ENCODE data around the gene SCYL1.
A peak's percentile ranks its signal among the peaks of the same experiment; 100 is the strongest.

The SCYL1 gene

DNA sequence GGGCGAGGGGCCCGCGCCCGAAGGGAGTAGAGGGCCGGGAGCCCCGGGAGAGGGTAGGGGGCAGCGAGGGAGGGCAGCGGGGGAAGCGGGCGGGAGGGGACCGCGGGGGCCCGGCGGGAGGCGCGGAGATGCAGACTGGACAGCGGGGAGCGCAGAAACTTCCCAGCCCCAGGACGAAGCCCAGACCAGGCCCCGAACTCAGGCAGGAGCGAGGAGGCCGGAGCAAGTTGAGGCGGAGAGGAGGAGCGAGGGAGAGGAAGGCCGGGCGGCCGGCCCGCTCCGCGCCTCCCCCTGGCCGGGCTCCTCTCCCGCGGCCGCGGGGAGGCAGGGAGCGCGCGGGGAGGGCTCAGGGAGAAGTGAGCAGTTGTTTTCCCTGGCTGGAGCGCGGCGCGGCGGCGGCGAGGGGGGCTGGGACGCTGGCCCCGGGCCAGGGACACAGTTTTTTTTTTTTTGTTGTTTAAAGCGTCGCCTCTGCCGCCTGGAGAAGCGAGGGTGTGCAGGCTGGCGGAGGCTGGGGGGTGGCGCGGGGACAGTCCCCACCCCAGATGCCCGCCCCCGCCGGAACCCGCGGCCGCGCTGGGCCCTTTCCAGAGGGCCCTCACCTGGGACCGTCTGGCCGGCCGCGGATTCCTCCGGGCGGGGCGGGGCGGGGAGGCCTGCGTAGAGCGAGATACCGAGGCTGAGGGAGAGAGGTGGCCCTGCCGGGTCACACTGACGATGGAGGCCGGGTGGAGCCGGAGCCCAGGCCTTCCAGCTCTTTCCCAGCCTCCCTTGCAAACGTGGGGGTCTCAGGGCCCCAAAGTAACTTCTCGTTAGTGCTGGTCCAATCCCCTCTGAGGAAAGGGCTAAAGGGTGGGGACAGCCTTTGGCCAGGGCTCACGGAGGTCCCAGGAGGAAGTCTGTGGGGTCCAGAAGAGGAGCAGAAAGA is 33.4 kb downstream of the SCYL1 start, which contains the start of gene LTBP3:
Gene LTBP3, minus strand, starts transcription at position 358 of the 928 bp plus-strand sequence. CDS start 400 bp downstream, outside the sequence.
- H3K27me3 ChIP-seq, result peaks cover 95% of the 10 kb centered on the region
- H3K27ac ChIP-seq, result no peak within 1 kb of the TSS
- no peaks in the 10 kb centered on the region for H3K9me3 ChIP-seq
- TF ChIP-seq, protein P1, sequence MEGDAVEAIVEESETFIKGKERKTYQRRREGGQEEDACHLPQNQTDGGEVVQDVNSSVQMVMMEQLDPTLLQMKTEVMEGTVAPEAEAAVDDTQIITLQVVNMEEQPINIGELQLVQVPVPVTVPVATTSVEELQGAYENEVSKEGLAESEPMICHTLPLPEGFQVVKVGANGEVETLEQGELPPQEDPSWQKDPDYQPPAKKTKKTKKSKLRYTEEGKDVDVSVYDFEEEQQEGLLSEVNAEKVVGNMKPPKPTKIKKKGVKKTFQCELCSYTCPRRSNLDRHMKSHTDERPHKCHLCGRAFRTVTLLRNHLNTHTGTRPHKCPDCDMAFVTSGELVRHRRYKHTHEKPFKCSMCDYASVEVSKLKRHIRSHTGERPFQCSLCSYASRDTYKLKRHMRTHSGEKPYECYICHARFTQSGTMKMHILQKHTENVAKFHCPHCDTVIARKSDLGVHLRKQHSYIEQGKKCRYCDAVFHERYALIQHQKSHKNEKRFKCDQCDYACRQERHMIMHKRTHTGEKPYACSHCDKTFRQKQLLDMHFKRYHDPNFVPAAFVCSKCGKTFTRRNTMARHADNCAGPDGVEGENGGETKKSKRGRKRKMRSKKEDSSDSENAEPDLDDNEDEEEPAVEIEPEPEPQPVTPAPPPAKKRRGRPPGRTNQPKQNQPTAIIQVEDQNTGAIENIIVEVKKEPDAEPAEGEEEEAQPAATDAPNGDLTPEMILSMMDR (IDR thresholded peaks at IDR 0.05), result no peak
- peaks cover 4 to 14% of the 10 kb centered on the region in 2 experiments for H3K4me1 ChIP-seq (ENCODE audit: control insufficient read depth in 1 of 2, insufficient read depth in 1 of 2, low read depth in 1 of 2, low read length in 1 of 2)
- no peaks in the 10 kb centered on the region for H3K36me3 ChIP-seq
- H3K4me3 ChIP-seq (ENCODE audit: low read depth in 1 of 2, low read length in 1 of 2), result peak within 1 kb of the TSS; percentile 25 to 59

DNA sequence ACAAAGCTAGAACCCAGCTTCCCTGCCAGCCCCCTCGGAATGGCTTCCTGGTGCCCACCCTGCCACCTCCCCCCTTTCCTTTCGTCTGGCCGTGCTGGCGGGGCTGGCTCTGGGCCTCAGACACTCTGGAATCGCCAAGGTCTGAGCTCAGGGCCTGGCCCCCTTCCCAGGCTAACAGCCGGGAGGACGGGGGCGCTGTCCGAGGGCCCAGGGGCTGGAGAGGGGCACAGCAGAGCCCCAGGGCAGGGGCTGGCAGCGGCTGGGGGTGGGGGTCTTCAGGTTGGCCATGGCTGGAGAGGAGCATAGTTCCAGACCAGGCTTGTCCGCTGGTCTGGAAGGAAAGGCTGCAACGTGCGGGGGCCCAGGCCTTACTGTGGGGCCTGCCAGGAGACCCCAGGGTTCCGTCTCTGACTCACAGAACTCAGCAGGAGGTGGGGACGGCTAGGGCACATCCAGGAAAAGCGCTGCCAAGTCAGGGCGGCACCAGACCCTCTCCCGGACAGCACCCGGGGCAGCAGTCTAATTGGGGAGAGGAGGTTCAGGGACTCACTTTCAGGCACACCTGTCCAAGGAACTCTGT is 34.1 kb downstream of the SCYL1 start:
- Histone ChIP-seq H3K27me3 (peaks cover 88% of the 10 kb centered on the region), H3K36me3 (no peaks in the 10 kb centered on the region), H3K9me3 (no peaks in the 10 kb centered on the region), H3K4me1 (ENCODE audit: control insufficient read depth in 1 of 2, insufficient read depth in 1 of 2, low read depth in 1 of 2, low read length in 1 of 2) (peaks cover 4 to 14% of the 10 kb centered on the region in 2 experiments), H3K4me3 (ENCODE audit: low read depth in 1 of 2, low read length in 1 of 2) (peak overlapping the region; percentile 17 to 59), H3K27ac (no peak overlapping the region)
- TF ChIP-seq, protein P1 (IDR thresholded peaks at IDR 0.05), result no peak

DNA sequence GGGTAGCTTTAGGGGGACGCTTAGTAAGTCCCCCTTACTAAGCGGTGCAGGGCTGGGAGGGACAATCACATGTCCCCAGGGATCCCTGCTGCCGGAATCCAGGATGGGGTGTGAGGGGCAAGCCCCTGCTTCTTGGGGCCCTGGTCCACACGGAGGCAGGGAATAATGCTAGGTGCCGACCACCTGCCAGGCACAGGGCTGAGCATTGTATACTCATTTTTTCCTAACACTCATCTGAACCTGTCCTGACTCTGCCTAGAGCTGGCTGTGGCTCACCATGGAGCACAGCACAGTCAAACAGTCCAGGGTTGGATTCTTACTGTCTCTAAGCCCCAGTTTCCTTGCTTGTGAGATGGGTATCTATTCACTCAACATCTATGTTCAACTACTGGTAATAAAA is 34.7 kb downstream of the SCYL1 start:
- Histone ChIP-seq H3K4me3 (ENCODE audit: low read depth in 1 of 2, low read length in 1 of 2) (no peak overlapping the region), H3K27me3 (peaks cover 83% of the 10 kb centered on the region), H3K27ac (no peak overlapping the region), H3K4me1 (ENCODE audit: control insufficient read depth in 1 of 2, insufficient read depth in 1 of 2, low read depth in 1 of 2, low read length in 1 of 2) (peaks cover 4 to 14% of the 10 kb centered on the region in 2 experiments), H3K9me3 (no peaks in the 10 kb centered on the region), H3K36me3 (no peaks in the 10 kb centered on the region)
- TF ChIP-seq, protein P1 (IDR thresholded peaks at IDR 0.05), result no peak

DNA sequence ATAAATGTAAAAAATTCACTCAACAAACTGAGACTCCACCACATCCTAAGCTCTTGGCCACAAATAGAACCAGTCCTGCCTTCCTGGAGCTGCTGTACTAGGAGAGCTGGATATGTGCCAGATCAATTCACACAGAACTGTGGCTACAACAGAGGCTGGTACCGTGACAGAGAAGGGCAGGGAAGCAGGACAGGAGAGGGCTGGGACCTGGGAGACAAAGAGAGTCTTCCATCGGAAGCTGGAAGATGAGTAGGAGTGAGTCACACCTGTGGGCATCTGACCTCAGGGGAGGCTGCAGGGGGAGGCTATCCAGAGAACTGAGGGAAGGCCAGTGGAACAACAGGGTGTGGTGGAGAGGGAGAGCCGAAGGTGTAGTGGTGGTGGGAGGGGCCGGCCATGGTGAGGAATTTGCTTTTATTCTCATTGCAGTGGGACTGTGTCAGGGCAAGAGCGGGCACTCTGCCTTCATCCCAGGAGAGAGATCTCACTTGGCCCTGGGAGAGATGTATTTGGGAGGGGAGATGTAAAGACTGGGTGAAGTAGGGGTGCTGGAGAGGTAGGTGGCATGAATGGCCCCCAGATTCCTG is 35.2 kb downstream of the SCYL1 start:
- H3K27ac ChIP-seq, result no peak overlapping the region
- no peak overlapping the region for H3K4me3 ChIP-seq (ENCODE audit: low read depth in 1 of 2, low read length in 1 of 2)
- no peaks in the 10 kb centered on the region for H3K9me3 ChIP-seq
- peaks cover 78% of the 10 kb centered on the region for H3K27me3 ChIP-seq
- TF ChIP-seq, protein P1 (IDR thresholded peaks at IDR 0.05), result no peak
- peaks cover 4 to 14% of the 10 kb centered on the region in 2 experiments for H3K4me1 ChIP-seq (ENCODE audit: control insufficient read depth in 1 of 2, insufficient read depth in 1 of 2, low read depth in 1 of 2, low read length in 1 of 2)
- H3K36me3 ChIP-seq, result no peaks in the 10 kb centered on the region

DNA sequence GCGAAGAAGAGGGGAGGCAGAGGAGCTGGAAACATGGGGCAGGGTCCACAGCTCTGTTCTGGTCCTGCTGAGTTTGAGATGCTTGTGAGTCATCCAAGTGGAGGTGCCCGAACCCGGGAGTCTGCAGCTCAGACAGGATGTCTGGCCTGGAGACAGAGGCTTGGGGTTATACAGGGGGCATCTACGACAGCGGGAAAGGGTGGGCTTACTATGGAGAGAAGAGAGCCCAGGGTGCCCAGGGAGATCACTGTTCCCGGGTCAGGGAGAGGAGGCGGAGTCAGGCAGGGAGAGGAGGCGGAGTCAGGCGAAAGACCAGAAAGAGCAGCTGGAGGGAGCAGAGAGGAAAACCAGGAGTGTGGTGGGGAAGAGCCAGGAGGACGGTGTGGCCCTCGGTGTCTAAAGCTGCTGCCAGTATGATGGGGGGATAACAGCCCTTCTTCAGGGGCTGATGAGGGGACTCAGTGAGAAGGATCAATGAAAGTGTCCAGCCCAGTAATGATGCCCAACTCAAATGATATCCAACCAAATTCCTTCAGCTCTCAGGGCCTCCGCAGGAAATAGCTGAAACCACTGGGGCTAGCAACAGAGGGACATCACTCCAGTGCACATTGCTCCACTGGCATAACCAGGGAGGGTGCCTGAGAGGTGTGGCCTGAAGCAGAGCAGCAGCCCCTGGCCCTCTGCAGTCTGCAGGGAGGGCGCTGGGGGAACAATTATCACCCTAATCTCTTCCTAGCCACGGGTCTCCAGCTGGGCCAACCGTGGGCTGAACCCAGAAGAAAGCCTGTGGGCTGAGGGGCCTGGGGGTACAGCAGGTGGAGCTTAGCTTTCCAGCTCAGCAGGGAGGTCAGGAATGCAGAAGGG is 35.9 kb downstream of the SCYL1 start:
- H3K4me3 ChIP-seq (ENCODE audit: low read depth in 1 of 2, low read length in 1 of 2), result no peak overlapping the region
- TF ChIP-seq, protein P1 (IDR thresholded peaks at IDR 0.05), result no peak
- no peaks in the 10 kb centered on the region for H3K9me3 ChIP-seq
- H3K4me1 ChIP-seq (ENCODE audit: control insufficient read depth in 1 of 2, insufficient read depth in 1 of 2, low read depth in 1 of 2, low read length in 1 of 2), result peaks cover 8 to 18% of the 10 kb centered on the region in 2 experiments
- no peaks in the 10 kb centered on the region for H3K36me3 ChIP-seq
- H3K27me3 ChIP-seq, result peaks cover 70% of the 10 kb centered on the region
- no peak overlapping the region for H3K27ac ChIP-seq
